T follicular helper cell (primary cell): ENCODE measurements around the gene OR1I1.

Source experiments
- DNase-seq: peaks from one replicate; pipeline ENCODE4 v3.0.0-alpha.2; 2020; ENCODE audit warnings: low read depth

The OR1I1 gene

GRCh38 chr19:15098460-15098859 is 16.4 kb downstream of the OR1I1 start:
- DNase-seq, result no peak

GRCh38 chr19:15099017-15099582 is 17.1 kb downstream of the OR1I1 start:
- no peak for DNase-seq

- peak; percentile 31 for DNase-seq
Measured at GRCh38 chr19:15101479-15102082, 19.6 kb downstream of the OR1I1 start.

DNA sequence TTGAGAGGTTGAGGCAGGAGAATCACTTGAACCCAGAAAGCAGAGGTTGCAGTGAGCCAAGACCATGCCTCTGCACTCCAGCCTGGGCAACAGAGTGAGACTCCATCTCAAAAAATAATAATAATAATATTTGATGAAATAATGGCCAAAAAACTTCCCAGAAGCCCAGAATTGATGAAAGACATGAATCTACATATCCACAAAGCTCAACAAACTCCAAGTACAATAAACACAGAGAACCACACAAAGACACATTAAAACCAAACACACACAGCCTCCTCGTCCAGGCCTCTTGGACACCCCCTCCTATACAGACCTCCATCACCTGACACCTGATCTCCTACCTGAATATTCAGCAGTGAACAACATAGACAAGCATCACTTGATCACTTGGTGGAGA is 22.0 kb downstream of the OR1I1 start:
- DNase-seq, result no peak

DNA sequence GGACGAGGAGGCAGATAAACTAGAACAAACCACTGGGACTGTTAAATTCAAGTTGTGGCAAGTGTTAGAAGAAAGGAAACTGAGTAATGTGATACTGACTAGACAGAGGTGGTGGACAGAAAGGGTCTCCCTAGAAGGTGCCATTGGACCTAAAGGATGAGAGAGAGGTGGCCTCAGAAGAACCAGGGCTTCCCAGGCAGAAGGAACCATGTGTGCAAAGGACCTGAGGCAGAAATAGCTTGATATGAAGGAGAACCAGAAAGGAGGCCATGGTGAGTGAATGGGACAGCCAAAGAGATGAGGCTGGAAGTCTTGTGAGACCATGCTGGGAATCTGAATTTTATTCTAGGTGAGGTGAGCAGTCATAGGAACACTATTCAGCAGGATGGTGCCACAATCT is 22.4 kb downstream of the OR1I1 start:
- DNase-seq, result no peak

DNA sequence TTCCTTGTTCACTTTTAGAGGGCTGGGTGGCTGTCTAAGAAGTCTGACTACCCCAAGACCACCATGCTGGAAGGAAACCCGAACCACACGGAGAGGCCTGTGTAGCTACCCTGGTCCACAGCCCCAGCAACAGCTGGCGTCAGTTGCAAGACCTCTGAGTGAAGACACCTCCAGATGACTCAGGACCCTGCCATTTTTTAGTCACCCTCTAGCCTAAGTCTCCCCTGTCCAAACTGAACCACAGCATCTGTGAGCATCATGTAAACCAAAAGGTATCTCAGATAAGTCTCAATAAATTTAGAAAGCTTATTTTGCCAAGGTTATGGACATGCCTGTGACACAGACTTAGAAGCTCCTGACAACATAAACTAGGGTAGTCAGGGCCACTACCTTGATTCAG is 23.0 kb downstream of the OR1I1 start:
- DNase-seq, result no peak

- no peak for DNase-seq
Measured at GRCh38 chr19:15107061-15108010, 25.3 kb downstream of the OR1I1 start, which contains the start of gene SYDE1. TSS of gene SYDE1 (plus strand) at chr19:15107401. CDS start at chr19:15107434, 33 bp downstream.

DNA sequence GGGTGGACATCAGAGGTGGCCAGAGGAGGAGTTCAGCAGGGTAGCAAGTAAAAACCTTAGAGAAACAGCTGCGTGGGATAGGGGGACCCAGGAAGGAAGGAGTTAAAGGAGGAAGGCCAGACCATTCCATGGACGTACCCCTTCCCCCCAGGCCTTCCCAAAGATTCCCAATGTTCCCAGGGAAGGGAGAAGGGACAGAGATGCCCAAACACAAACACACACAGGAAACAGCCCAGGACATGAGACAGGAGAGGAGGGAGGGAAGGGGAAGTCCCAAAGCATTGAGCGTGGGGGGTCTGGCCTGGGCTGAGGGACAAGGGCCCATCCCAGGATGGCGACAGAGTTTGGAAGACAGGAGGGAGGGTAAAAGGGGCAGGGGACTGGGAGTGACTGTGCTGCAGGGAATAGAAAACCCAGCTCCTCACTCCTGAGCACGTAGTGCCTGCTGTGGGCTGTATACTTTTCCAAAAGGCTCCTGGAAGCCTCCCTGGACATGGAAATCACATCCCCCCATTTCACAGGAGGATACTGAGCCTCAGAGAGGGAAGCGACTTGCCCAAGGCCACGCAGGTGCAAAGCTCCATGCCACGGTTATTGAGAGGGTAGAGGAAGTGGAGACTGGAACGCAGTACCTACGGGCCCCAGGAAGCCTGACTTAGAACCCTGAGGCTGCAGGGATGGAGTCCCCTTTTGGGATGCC is 26.3 kb downstream of the OR1I1 start:
- no peak for DNase-seq

GRCh38 chr19:15108845-15109767 is 27.1 kb downstream of the OR1I1 start:
- DNase-seq, result no peak

DNA sequence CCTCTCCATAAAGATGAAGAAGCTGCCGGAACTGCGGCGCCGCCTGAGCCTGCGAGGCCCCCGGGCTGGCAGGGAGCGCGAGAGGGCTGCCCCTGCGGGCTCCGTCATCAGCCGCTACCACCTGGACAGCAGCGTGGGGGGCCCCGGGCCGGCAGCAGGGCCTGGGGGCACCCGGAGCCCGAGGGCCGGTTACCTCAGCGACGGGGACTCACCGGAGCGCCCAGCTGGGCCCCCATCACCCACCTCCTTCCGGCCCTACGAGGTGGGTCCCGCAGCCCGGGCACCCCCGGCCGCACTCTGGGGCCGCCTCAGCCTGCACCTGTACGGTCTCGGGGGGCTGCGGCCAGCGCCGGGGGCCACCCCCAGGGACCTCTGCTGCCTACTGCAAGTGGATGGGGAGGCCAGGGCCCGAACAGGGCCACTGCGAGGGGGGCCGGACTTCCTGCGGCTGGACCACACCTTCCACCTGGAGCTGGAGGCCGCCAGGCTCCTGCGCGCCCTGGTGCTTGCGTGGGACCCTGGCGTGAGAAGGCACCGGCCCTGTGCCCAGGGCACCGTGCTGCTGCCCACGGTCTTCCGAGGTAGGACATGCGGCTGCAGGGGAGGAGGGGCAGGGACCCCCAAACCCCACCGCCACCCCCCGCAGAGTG is 27.9 kb downstream of the OR1I1 start:
- no peak for DNase-seq

DNA sequence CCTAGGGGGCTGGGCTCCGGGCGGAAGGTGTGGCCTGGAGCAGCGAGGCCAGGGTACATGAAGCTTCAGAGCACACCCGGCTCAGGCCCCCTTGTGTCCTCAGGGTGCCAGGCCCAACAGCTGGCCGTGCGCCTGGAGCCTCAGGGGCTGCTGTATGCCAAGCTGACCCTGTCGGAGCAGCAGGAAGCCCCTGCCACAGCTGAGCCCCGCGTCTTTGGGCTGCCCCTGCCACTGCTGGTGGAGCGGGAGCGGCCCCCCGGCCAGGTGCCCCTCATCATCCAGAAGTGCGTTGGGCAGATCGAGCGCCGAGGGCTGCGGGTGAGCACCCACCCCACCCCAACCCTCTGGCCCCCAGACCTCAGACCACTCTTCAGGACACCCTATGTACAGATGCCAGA is 28.4 kb downstream of the OR1I1 start:
- DNase-seq, result no peak

DNA sequence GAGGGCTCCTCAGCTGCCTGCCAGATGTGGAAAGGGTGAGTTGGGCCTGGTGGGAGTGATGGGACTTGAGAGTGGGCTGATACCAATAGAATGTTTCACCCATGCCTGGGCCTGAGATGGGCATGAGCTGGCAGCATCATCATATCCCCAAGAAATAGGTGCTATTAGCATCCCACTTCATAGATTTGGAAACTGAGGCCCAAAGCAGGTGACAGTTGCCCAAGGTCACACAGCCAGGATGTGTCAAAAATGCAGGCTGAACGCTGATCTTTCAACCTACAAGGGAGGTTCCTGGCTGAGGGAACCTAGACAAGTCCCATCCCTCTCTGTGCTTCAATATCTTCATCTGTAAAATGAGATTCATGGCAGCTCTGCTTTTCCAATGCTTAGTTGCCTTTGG is 29.7 kb downstream of the OR1I1 start:
- no peak for DNase-seq

DNA sequence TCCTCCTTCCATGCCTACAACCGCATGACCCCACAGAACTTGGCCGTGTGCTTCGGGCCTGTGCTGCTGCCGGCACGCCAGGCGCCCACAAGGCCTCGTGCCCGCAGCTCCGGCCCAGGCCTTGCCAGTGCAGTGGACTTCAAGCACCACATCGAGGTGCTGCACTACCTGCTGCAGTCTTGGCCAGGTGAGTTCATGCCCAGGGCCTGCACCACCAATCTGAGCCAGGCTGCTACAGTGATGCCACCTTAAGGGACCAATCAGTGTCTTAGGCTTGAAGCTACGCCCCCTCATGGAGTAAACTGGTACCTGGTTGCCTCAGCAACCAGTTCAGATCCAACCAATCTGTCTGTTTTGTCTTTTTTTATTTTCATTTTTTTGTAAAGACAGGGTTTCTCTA is 30.4 kb downstream of the OR1I1 start:
- no peak for DNase-seq

DNA sequence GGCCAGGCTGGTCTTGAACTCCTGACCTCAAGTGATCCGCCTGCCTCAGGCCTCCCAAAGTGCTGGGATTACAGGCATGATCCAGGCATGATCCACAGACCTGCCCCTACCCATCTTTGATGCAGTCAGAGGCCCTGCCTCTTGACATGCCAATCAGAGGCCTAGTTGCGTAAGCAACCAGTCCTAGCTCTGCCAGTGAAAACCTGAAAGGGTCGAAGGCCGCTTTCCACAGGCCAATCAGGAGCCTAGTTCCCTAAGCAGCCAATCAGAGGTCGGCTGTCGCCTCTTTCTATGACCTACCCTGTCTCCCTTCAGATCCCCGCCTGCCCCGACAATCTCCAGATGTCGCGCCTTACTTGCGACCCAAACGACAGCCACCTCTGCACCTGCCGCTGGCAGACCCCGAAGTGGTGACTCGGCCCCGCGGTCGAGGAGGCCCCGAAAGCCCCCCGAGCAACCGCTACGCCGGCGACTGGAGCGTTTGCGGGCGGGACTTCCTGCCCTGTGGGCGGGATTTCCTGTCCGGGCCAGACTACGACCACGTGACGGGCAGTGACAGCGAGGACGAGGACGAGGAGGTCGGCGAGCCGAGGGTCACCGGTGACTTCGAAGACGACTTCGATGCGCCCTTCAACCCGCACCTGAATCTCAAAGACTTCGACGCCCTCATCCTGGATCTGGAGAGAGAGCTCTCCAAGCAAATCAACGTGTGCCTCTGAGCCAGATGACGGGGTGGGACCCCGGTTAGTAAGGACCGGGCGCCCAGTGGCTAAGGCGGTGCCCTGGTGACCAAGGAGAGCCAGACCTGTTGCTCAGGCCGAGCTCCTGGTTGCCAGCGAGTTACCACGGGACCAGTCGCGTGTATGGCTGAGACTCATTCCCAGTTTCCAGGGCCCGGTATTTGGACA is 31.5 kb downstream of the OR1I1 start:
- DNase-seq, result no peak

DNA sequence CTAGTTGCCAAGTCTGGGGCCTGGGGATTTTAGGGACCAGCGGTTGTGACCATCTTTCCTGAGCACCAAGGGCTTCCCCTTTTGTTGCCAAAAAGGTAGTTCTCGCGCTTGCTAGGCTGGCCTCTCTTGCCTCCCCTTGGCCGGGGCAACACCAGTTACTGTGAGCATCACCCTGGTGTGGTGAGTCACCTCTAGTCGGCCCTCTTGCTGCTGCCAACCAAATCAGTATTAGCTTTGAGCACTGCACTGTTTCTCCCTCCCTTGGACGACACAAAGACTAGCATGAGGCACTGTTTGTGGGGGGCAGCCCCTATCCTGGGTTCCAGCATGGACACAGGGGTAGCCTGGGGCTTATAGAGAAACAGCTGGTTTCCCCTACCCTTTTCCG is 32.1 kb downstream of the OR1I1 start:
- DNase-seq, result no peak

GRCh38 chr19:15115080-15115479 is 33.1 kb downstream of the OR1I1 start:
- no peak for DNase-seq

DNA sequence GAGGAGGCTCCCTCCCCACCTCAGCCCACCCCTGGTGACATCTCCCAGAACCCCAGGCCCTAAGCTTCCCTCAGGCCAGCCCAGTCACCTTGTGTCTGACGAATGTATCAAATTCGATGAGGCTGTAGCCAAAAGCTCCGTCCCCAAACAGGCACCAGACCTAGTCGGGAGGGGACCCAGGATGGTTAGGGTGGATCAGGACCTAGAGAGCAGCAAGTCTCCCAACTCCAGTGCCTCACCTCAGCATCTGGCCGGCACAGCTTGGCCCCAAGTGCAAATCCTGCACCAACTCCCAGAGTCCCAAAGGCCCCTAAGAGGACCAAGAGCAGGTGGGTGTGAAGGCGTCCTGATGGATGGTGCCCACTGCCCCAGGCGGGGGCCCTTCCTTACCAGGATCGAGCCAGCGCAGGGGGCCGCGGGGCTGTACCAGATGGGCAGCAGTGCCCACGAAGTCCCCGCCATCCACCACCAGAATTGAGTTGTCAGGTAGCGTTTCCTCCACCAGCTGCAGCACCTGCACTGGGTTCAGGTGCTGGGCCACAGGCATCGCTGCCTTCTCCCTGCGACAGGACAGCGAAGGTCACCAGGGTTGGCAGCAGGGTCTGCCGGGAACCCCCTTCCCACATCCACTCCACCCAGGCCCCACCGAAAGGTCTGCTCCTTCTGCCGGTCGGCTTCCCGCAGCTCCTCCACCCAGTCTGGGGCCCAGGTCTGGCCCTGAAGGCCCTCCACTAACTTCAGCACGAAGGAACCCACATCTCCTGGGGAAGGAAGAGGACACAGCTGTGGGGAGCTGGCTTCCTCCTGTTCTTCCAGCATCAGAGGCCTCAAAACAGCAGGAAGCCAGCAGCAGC is 34.0 kb downstream of the OR1I1 start:
- no peak for DNase-seq

DNA sequence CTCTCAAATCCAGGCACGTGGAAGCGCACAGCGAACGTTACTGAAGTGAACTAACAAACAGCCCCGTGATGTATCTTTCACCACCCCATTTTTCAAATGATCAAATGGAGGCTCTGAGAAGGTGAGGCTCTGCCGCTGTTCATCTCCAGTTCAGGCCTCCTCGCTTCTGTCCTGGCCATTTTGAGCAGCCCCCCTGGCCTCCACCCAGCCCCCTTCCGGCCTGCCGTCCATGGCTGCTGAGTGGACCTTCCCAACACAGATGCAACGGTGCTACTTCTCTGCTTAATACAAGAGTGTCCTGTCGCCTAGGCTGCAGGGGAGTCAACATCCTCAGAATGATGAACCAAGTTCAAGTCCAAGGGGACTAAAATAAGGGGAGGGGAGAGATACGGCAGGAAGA is 34.8 kb downstream of the OR1I1 start:
- DNase-seq, result no peak

GRCh38 chr19:15118248-15118647 is 36.2 kb downstream of the OR1I1 start:
- DNase-seq, result no peak
